ENCODE data around the gene GFRA3. TPM values are rescaled to one million over a fixed set of nuclear protein-coding genes. Genes with fewer than 3 reads are reported as not detected.

The GFRA3 gene
- total RNA-seq, 4 donors from 2014 or later = 0.48 to 3.4 (median 0.55) TPM; not detected in 1

DNA sequence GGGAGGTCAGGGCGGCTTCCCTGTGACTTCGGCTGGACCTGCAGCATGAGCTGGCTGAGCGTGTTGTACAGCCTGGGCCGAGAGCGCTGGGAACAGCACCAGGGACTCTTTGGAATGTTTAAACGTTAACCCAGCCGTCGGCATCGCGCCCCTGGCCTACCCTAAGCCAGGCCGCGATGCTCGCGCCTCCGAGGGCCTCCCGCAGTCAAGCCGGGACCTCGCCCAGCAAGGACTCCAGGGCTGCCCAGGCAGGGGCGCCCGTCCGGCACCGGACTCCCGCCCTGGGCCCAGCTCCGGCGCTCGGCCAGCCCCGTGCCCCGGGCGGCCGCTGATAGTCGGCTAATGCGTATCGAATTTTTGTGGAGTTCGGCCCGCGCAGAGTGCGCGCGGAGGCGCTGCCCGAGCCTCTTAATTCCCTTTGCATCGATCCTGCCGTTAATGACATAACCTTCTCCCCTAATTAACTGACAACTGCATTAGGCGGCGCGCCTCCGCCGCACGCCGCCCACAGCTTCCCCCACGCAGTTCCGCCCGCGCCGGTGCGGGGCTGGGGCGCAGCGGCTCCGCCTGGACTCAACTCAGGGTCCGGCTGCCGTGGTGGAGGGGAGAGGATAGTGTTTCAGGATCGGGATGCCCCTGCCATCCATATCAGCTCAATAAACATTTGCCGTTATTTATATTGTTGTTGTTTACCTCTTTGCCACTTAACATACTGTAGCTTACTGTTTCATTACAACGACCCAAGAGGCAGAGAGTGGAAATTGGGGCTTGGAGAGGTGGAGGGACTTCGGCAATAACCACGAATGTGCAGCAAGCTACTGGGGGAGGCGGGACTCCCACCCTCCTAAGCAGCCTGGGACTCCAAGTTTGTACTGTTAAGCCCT lies 32.5 kb downstream of the GFRA3 start:
- Histone ChIP-seq H3K27me3 (peaks cover 58% of the 10 kb centered on the region), H3K27ac (peak overlapping the region in 2 of 4 donors; percentile 16 to 18), H3K36me3 (no peaks in the 10 kb centered on the region), H3K4me1 (peaks cover 0 to 11% (median 8%) of the 10 kb centered on the region in 4 donors), H3K4me3 (peak overlapping the region; percentile 22 to 53 (median 37)), H3K9me3 (no peaks in the 10 kb centered on the region)
- TF ChIP-seq POLR2AphosphoS5 (IDR thresholded peaks at IDR 0.05) (no peak), POLR2A (IDR thresholded peaks at IDR 0.05) (no peak), EP300 (IDR thresholded peaks at IDR 0.05; ENCODE audit: low read depth) (no peak)
- TF ChIP-seq, protein P1, sequence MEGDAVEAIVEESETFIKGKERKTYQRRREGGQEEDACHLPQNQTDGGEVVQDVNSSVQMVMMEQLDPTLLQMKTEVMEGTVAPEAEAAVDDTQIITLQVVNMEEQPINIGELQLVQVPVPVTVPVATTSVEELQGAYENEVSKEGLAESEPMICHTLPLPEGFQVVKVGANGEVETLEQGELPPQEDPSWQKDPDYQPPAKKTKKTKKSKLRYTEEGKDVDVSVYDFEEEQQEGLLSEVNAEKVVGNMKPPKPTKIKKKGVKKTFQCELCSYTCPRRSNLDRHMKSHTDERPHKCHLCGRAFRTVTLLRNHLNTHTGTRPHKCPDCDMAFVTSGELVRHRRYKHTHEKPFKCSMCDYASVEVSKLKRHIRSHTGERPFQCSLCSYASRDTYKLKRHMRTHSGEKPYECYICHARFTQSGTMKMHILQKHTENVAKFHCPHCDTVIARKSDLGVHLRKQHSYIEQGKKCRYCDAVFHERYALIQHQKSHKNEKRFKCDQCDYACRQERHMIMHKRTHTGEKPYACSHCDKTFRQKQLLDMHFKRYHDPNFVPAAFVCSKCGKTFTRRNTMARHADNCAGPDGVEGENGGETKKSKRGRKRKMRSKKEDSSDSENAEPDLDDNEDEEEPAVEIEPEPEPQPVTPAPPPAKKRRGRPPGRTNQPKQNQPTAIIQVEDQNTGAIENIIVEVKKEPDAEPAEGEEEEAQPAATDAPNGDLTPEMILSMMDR (IDR thresholded peaks at IDR 0.05) = no peak
- WGBS, 2 donors (ENCODE audit: low coverage in 1 of 2) = 0 to 8% methylated on average over 10 to 63 of the region's 67 CpGs
- intact Hi-C loops (cut with DNase I; ENCODE audit: low total_unique reads) (no loop called here), in situ Hi-C loops (cut with MboI; ENCODE audit: low pct_ligation_motif_present in 1 of 4, low pct_unique_long_range_greater_than_20kb in 1 of 4, low sequenced_read_pairs in 3 of 4) (no loop called here)
- no peak for DNase-seq

GRCh38 chr5:138240650-138241385 lies 33.6 kb downstream of the GFRA3 start:
- Histone ChIP-seq H3K27ac (no peak overlapping the region), H3K27me3 (peaks cover 58% of the 10 kb centered on the region), H3K4me3 (no peak overlapping the region), H3K4me1 (peaks cover 0 to 11% (median 8%) of the 10 kb centered on the region in 4 donors), H3K36me3 (no peaks in the 10 kb centered on the region), H3K9me3 (no peaks in the 10 kb centered on the region)
- in situ Hi-C loops (cut with MboI; ENCODE audit: low pct_ligation_motif_present in 1 of 4, low pct_unique_long_range_greater_than_20kb in 1 of 4, low sequenced_read_pairs in 3 of 4) (no loop called here), intact Hi-C loops (cut with DNase I; ENCODE audit: low total_unique reads) (no loop called here)
- no peak for TF ChIP-seq POLR2A (IDR thresholded peaks at IDR 0.05)
- TF ChIP-seq EP300 (IDR thresholded peaks at IDR 0.05; ENCODE audit: low read depth) = no peak
- no peak for TF ChIP-seq POLR2AphosphoS5 (IDR thresholded peaks at IDR 0.05)
- TF ChIP-seq, protein P1 (IDR thresholded peaks at IDR 0.05) = no peak
- DNase-seq = no peak
- 17 to 64% methylated on average over 1 to 3 of the region's 3 CpGs for WGBS, 2 donors (ENCODE audit: low coverage in 1 of 2)

DNA sequence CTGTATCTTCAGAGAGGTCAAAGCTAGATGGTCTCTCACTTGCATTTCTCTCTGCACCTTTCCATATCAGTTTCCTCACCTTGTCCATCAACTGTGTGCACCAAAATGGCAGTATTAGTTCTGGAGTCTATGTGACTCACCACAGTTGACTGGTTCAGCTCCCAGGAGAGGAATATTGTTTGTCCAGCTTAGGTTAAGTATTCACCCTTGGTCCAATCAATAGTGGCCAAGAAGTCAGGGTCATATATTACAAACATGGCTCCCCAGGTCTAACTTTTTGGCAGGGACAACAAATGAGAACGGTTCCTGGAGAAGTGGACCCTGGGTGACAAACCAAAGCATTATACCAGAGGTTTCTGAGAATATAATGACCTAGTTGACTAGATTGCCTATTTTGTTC lies 36.4 kb downstream of the GFRA3 start:
- H3K27me3 ChIP-seq = peaks cover 49% of the 10 kb centered on the region
- peaks cover 0 to 11% (median 8%) of the 10 kb centered on the region in 4 donors for H3K4me1 ChIP-seq
- H3K27ac ChIP-seq = no peak overlapping the region
- in situ Hi-C loops (cut with MboI; ENCODE audit: low pct_ligation_motif_present in 1 of 4, low pct_unique_long_range_greater_than_20kb in 1 of 4, low sequenced_read_pairs in 3 of 4) = no loop called here
- WGBS, 2 donors (ENCODE audit: low coverage in 1 of 2) = 85% methylated on average over 1 of the region's 1 CpG; no CpG with 5 or more reads in 1 of the 2 donors
- DNase-seq = no peak
- TF ChIP-seq POLR2A (IDR thresholded peaks at IDR 0.05) (no peak), EP300 (IDR thresholded peaks at IDR 0.05; ENCODE audit: low read depth) (no peak), POLR2AphosphoS5 (IDR thresholded peaks at IDR 0.05) (no peak)
- TF ChIP-seq, protein P1 (IDR thresholded peaks at IDR 0.05) = no peak
- intact Hi-C loops (cut with DNase I; ENCODE audit: low total_unique reads) = no loop called here
- H3K36me3 ChIP-seq = no peaks in the 10 kb centered on the region
- no peaks in the 10 kb centered on the region for H3K9me3 ChIP-seq
- no peak overlapping the region for H3K4me3 ChIP-seq

DNA sequence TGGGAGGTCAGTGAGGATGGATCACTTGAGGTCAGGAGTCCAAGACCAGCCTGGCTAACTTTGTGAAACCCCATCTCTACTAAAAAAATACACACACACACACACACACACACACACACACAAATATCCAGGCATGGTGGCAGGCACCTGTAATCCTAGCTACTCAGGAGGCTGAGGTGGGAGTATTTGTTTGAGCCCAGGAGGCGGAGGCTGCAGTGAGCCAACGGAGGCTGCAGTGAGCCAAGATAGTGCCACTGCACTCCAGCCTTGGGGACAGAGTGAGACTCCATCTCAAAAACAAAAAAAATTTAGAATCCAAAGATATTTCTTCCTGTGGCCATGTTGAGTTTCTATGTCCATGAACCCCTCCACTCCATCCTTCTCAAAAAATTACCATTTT lies 39.8 kb downstream of the GFRA3 start:
- Histone ChIP-seq H3K4me3 (no peak overlapping the region), H3K36me3 (no peaks in the 10 kb centered on the region), H3K9me3 (no peaks in the 10 kb centered on the region), H3K4me1 (peaks cover 0 to 5% (median 2%) of the 10 kb centered on the region in 4 donors), H3K27me3 (peaks cover 19% of the 10 kb centered on the region), H3K27ac (no peak overlapping the region)
- WGBS, 2 donors (ENCODE audit: low coverage in 1 of 2) = 84% methylated on average over 2 of the region's 2 CpGs; no CpG with 5 or more reads in 1 of the 2 donors
- no peak for TF ChIP-seq POLR2AphosphoS5 (IDR thresholded peaks at IDR 0.05)
- no peak for TF ChIP-seq EP300 (IDR thresholded peaks at IDR 0.05; ENCODE audit: low read depth)
- TF ChIP-seq, protein P1 (IDR thresholded peaks at IDR 0.05) = no peak
- TF ChIP-seq POLR2A (IDR thresholded peaks at IDR 0.05) = no peak
- no peak for DNase-seq
- intact Hi-C loops (cut with DNase I; ENCODE audit: low total_unique reads) = loop anchor here (1.0 kb wide), 1 partner anchor 9 kb away; no protein-coding TSS in a partner anchor
- in situ Hi-C loops (cut with MboI; ENCODE audit: low pct_ligation_motif_present in 1 of 4, low pct_unique_long_range_greater_than_20kb in 1 of 4, low sequenced_read_pairs in 3 of 4) = no loop called here
